ENCODE measurements around the gene MRPL54.
"Not testable (repeated sequence)": the region's sequence is repeated elsewhere in the genome, so short reads cannot be mapped to it uniquely, and the experiment has no call there.

The MRPL54 gene

DNA sequence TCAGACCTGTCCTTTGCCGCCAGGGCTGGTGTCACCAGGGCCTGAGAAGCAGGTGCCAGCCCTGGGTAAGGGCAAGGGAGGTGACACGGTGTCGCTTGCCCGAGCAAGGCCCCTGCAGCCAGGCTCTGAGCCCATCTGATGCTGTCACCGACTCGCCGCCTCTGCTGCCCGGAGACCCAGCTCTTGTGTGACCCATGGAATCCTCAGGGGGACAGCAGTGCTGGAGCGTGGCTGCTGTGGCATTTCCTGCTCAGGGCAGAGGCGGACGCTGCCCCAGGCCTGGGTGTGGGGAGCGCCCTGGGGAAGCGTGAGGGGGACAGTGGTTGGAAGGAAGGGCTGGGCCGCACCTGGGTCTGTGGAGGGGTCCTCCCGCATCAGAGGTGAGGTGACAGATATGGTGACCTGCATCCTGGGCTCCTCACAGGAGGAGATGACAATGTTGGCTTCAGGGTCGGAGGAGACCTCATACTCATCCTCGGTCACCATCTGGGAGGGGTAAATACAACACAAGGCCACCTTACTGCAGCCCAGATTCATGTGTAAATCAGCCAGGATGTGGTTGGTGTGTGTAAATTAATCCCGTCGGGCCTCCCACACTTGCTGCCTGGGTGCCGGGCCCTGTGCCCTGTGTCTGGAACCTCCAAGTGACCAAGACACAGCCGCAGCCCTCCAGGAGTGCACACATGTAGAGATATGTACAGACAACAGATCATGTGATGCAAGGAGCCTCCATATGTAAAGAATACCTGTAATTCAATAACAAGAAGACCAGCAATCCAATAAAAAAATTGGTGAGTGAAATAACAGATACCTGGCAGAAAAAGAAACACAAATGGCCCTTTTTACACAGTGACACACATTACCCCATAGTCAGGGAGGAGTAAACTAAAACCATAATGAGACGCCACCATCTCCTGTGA lies 51.3 kb downstream of the MRPL54 start:
- no peak for DNase-seq

DNA sequence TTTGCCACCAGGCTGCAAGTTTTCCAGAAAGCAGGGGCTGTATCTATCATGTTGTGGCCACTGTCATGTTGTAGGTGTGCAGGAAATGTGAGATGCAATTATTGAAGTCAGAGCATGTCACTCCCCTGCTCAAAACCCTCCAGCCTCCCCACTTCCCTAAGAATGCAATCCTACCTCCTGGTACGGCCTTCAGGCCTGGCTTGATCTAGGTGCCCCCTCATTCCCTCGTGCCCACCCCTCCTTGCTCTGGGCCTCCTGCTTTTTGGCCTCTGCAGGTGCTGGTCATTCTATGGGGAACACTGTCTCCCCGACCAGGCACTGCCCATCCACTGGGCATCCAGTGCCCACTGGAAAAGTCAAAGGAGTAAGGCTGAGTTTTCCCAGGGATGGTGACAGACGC lies 52.2 kb downstream of the MRPL54 start:
- DNase-seq, result no peak

- DNase-seq, result not testable (repeated sequence)
Measured at GRCh38 chr19:3816148-3816547, 53.7 kb downstream of the MRPL54 start.

GRCh38 chr19:3816566-3817218 lies 54.2 kb downstream of the MRPL54 start:
- no peak for DNase-seq

All from activated CD4-positive, alpha-beta T cell treated with anti-CD3 and anti-CD28 coated beads, Interleukin-2, amount 50 U/mL, for 1 hour (primary cell).